SU-DHL-6 (cell line): ENCODE results near the gene FAM184A.

Experiments
- H2AFZ ChIP-seq: fragments of 200-600 bp; sonication (generic); 2 replicates; pipeline ENCODE4 v1.6.1; 2014; ENCODE audit warnings: low read depth, mild to moderate bottlenecking, moderate library complexity, mixed read lengths, antibody characterized with exemption, low read length; ENCODE audit not compliant: severe bottlenecking
- H3F3A ChIP-seq: fragments of 200-600 bp; shearing (Covaris generic); 2 replicates; pipeline ENCODE4 v1.6.0; 2016; ENCODE audit warnings: antibody characterized with exemption, mild to moderate bottlenecking; ENCODE audit not compliant: insufficient read depth
- H3K27ac ChIP-seq: fragments of 200-600 bp; sonication (generic); 2 replicates; pipeline ENCODE4 v1.5.1; 2016; ENCODE audit warnings: low read depth, mild to moderate bottlenecking, low read length, moderate library complexity, mixed read lengths
- H3K27me3 ChIP-seq: fragments of 200-600 bp; sonication (generic), shearing (Covaris generic); 2 replicates; pipeline ENCODE4 v1.6.0; 2014; ENCODE audit warnings: mild to moderate bottlenecking, low read length
- H3K36me3 ChIP-seq: fragments of 200-600 bp; sonication (generic); 2 replicates; pipeline ENCODE4 v1.6.1; 2014; ENCODE audit warnings: mild to moderate bottlenecking, low read length, mixed read lengths
- H3K4me2 ChIP-seq: fragments of 300-600, 200-600 bp; shearing (Covaris generic), sonication (generic); 2 replicates; pipeline ENCODE4 v1.6.0; 2014; ENCODE audit warnings: low read length, low read depth, mild to moderate bottlenecking; ENCODE audit not compliant: poor library complexity, severe bottlenecking
- H3K4me3 ChIP-seq: fragments of 200-600 bp; sonication (generic); 2 replicates; pipeline ENCODE4 v1.5.1; 2014; ENCODE audit warnings: antibody characterized with exemption, low read length, mild to moderate bottlenecking, mixed read lengths; ENCODE audit not compliant: insufficient read depth, poor library complexity, severe bottlenecking
- H3K79me2 ChIP-seq: fragments of 200-600 bp; sonication (generic); 2 replicates; pipeline ENCODE4 v1.6.1; 2014; ENCODE audit warnings: mild to moderate bottlenecking, low read length, moderate library complexity; ENCODE audit not compliant: insufficient read depth
- H3K9ac ChIP-seq: fragments of 200-600 bp; sonication (generic); 2 replicates; pipeline ENCODE4 v1.7.0; 2014; ENCODE audit warnings: mild to moderate bottlenecking, low read length
- H3K9me2 ChIP-seq: fragments of 200-600 bp; sonication (generic); replicated peaks from 2 replicates; pipeline ENCODE4 v1.6.1; 2014; ENCODE audit warnings: low read length; ENCODE audit not compliant: insufficient read depth
- H3K9me3 ChIP-seq: fragments of 200-600 bp; sonication (generic); 2 replicates; pipeline ENCODE4 v1.6.1; 2014; ENCODE audit warnings: low read length, mixed read lengths; ENCODE audit not compliant: insufficient read depth
- H4K20me1 ChIP-seq: fragments of 200-600 bp; sonication (generic); 2 replicates; pipeline ENCODE4 v1.6.1; 2014; ENCODE audit warnings: low read depth, mild to moderate bottlenecking, antibody characterized with exemption, low read length, moderate library complexity, mixed read lengths
- CTCF ChIP-seq: fragments of 200-600 bp; sonication (generic); IDR thresholded peaks from one replicate; pipeline ENCODE4 v1.5.1; 2017; ENCODE audit warnings: antibody characterized with exemption, mild to moderate bottlenecking, low read length, moderate library complexity; ENCODE audit not compliant: insufficient read depth, poor library complexity, severe bottlenecking
- EZH2phosphoT487 ChIP-seq: fragments of 200-600 bp; sonication (generic), shearing (Covaris generic); conservative IDR thresholded peaks from 2 replicates; pipeline ENCODE4 v1.6.1; 2018; ENCODE audit warnings: mild to moderate bottlenecking, antibody characterized with exemption, low read length, moderate library complexity, mixed read lengths

Gene FAM184A

DNA sequence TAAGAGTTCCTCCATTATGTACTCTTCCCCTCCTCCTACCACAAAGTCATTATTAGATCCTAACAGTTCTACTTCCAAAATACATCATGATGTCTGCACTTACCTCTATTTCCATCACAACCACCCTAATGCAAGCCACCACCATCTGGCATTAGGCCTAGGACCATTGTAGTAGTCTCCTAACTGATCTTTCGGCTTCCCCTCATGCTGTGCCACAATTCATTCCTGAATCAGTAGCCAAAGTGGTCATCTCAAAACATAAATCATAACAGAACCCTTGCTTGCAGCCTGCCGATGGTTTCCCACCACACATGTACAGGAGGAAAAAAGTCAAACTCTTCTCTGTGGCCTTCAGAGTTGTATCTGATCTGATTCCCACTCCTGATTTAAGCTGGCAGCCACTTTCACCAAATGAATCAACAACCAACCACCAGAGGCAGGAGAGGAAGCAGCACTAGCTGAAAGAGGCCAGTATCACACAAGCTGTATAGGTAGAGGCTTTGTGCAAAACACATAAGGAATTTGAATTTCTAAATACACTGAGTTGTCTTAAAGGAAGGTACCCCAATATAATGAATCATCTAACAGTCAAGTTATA lies 26.1 kb downstream of the FAM184A start:
- Histone ChIP-seq H3K27ac (no peak overlapping the region), H3K4me3 (no peak overlapping the region), H3K4me2 (no peak overlapping the region), H3K27me3 (no peaks in the 10 kb centered on the region), H3K79me2 (no peaks in the 10 kb centered on the region), H3F3A (no peaks in the 10 kb centered on the region), H3K9me3 (no peaks in the 10 kb centered on the region), H2AFZ (no peak overlapping the region), H3K9me2 (no peaks in the 10 kb centered on the region), H3K36me3 (no peaks in the 10 kb centered on the region), H3K9ac (no peak overlapping the region), H4K20me1 (no peaks in the 10 kb centered on the region)
- TF ChIP-seq EZH2phosphoT487, result no peak
- TF ChIP-seq CTCF, result no peak

DNA sequence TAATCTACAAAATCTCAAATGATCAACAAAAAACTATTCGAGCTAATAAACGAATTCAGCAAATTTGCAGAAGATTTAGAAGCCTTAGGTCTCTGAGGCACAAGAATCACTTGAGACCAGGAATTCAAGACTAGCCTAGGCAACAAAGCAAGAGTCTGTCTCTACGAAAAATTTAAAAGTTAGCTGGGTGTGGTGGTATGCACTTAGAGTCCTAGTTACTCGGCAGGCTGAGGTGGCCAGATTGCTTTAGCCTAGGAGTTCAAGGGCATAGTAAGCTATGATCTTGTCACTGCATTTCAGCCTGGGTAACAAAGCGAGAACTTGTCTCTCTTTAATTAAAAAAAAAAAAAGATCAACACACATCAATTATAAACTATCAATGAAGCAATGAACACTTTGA lies 34.2 kb downstream of the FAM184A start:
- H3K27me3 ChIP-seq, result no peaks in the 10 kb centered on the region
- H3F3A ChIP-seq, result no peaks in the 10 kb centered on the region
- no peaks in the 10 kb centered on the region for H3K36me3 ChIP-seq
- TF ChIP-seq EZH2phosphoT487, result no peak
- TF ChIP-seq CTCF, result no peak
- H2AFZ ChIP-seq, result no peak overlapping the region
- no peak overlapping the region for H3K4me2 ChIP-seq
- no peaks in the 10 kb centered on the region for H3K9me3 ChIP-seq
- H4K20me1 ChIP-seq, result no peaks in the 10 kb centered on the region
- H3K9ac ChIP-seq, result no peak overlapping the region
- H3K79me2 ChIP-seq, result no peaks in the 10 kb centered on the region
- H3K4me3 ChIP-seq, result no peak overlapping the region
- no peaks in the 10 kb centered on the region for H3K9me2 ChIP-seq
- H3K27ac ChIP-seq, result no peak overlapping the region

DNA sequence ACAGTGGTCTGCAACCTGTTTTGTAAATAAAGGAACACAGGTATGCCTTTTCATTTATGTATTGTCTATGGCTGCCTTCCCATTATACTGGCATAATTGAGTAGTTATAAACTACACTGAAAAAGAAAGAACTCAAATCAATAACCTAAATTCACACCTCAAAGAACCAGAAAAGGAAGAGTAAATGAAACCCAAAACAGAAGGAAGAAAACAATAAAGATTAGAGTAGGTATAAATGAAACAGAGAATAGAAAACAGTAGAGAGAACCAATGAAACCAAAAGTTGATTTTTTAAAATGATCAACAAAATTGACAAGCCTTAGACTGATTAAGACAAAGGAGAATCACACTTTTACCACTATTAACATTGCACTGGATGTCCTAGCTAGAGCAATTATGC lies 34.7 kb downstream of the FAM184A start:
- Histone ChIP-seq H4K20me1 (no peaks in the 10 kb centered on the region), H3K27ac (no peak overlapping the region), H3F3A (no peaks in the 10 kb centered on the region), H3K79me2 (no peaks in the 10 kb centered on the region), H3K9ac (no peak overlapping the region), H3K4me3 (no peak overlapping the region), H3K4me2 (no peak overlapping the region), H2AFZ (no peak overlapping the region), H3K9me2 (no peaks in the 10 kb centered on the region), H3K36me3 (no peaks in the 10 kb centered on the region), H3K27me3 (no peaks in the 10 kb centered on the region), H3K9me3 (no peaks in the 10 kb centered on the region)
- TF ChIP-seq CTCF (no peak), EZH2phosphoT487 (no peak)
